Mammary epithelial cell (primary cell): Measurements from ENCODE around the gene COL25A1.

Experiments
- EZH2 ChIP-seq: IDR thresholded peaks from 2 replicates; pipeline ENCODE4 v1.6.1; 2012; ENCODE audit warnings: low read length, inconsistent platforms, borderline replicate concordance
- TF ChIP-seq, protein P1 (sequence below), 2 donors: IDR thresholded peaks in 1 of 2; conservative IDR thresholded peaks in 1 of 2; 2 replicates each; pipeline ENCODE4 v1.5.1; 2011 to 2012; ENCODE audit warnings: inconsistent platforms in 2 of 2, low read length in 2 of 2, mild to moderate bottlenecking in 2 of 2, control low read depth in 1 of 2, low read depth in 1 of 2; ENCODE audit not compliant: insufficient read depth in 1 of 2; ENCODE audit errors: extremely low read depth in 1 of 2

DNA sequence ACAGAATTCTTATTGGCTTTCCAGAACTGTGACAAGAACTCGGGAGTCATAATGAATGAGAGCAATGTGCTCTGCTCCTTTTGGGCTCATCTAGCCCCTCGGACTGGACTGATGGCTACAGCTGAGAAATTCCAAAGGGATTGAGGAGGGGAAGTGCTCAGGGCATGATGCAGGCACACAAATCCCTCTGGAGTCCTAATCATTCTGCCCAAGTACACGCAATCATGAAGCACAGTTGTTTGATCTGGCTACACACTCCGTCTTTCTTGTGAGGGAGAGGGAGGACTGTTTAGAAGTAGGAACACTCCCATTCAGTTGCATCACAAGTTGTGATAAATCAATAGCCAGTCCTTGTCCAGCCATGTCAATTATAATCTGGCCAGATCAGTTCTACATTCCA, 237.5 kb downstream of the COL25A1 start:
- TF ChIP-seq, protein P1, sequence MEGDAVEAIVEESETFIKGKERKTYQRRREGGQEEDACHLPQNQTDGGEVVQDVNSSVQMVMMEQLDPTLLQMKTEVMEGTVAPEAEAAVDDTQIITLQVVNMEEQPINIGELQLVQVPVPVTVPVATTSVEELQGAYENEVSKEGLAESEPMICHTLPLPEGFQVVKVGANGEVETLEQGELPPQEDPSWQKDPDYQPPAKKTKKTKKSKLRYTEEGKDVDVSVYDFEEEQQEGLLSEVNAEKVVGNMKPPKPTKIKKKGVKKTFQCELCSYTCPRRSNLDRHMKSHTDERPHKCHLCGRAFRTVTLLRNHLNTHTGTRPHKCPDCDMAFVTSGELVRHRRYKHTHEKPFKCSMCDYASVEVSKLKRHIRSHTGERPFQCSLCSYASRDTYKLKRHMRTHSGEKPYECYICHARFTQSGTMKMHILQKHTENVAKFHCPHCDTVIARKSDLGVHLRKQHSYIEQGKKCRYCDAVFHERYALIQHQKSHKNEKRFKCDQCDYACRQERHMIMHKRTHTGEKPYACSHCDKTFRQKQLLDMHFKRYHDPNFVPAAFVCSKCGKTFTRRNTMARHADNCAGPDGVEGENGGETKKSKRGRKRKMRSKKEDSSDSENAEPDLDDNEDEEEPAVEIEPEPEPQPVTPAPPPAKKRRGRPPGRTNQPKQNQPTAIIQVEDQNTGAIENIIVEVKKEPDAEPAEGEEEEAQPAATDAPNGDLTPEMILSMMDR (conservative IDR thresholded peaks at IDR 0.05 in 1 of 2, IDR thresholded peaks at IDR 0.05 in 1 of 2; ENCODE audit: extremely low read depth in 1 of 2, insufficient read depth in 1 of 2, low read depth in 1 of 2, low read length in 2 of 2) = no peak
- no peak for TF ChIP-seq EZH2
